Left renal pelvis (tissue), 4 donors: ENCODE measurements around the gene FOXD2. TPM values are rescaled to one million over a fixed set of nuclear protein-coding genes. Genes with fewer than 3 reads are reported as not detected.

Experiments
- DNase-seq, 4 donors: peaks; one replicate each; pipeline ENCODE4 v3.0.0-alpha.2; 2013; ENCODE audit warnings: low read depth in 4 of 4, low spot score in 3 of 4
- polyA plus RNA-seq, 4 donors: library from polyadenylated mRNA; unstranded; fragments of 120-200 nt; gene quantifications; one replicate each; pipeline ENCODE4 v1.2.1, GENCODE V29; 2013; ENCODE audit not compliant: insufficient read length in 4 of 4

Gene FOXD2
- polyA plus RNA-seq, 4 donors = 5.4 to 12.9 (median 7.2) TPM

DNA sequence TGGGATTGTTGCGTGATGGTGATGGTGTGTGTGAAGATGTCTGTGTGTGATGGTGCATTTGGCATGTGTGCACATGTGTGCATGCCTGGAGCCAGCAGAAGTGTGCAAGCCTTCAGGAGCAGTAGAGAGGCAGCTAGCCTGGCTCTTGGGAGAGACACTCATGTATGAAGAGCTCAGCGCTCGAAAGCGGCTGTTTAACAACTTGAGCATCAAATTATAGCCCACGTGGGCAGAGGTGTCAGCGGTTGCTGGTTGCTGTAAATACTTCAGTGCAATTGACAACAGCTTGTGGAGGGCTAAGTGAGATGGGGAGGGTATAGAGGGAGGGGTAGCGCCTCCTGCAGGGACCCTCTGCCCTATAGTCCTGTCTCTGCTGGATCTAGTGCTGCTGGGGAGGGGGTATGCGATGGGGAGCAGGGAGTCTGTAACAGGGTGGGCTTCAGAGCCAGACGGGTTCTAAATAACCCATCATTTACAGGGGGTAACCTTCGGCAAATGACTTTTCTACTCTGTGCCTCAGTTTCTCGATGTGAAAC lies 21.5 kb downstream of the FOXD2 start:
- DNase-seq = no peak

DNA sequence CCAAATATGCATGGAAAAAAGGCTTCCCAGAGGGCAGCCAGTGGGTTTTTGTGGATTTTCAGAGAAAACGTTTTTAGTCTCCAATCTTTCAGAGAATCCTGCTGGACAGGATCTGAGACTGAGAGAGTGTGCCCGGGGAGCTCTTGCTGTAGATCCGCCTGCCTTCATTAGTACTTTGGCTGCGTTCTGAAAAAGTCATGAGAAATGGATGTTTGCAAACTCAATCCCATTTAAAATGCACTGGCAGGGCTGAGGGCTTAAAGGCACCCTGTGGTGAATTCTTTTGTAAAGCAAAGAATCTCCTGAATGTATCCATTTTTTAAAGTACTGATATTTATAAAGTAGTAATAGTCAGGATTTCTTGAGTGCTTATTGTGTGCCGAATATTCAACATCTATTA lies 22.2 kb downstream of the FOXD2 start:
- no peak for DNase-seq

DNA sequence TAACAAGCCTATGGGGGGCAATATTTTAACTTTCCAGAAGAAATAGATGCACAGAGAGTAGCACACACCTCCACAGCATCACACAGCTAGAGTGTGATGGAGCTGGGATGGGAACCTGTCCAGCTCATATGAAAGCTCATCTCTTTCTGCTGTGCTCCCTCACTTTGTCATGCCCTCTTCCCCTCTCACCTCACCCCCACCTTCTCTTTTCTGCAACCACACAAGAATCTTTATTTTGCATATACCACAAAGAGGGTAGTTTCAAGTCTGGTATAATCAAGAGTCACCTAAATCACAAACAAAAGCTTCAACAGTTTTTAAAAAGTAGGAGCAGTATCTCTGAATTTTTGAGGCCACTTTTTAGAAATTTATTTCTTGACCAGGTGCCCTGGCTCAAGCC lies 22.6 kb downstream of the FOXD2 start:
- DNase-seq = no peak

DNA sequence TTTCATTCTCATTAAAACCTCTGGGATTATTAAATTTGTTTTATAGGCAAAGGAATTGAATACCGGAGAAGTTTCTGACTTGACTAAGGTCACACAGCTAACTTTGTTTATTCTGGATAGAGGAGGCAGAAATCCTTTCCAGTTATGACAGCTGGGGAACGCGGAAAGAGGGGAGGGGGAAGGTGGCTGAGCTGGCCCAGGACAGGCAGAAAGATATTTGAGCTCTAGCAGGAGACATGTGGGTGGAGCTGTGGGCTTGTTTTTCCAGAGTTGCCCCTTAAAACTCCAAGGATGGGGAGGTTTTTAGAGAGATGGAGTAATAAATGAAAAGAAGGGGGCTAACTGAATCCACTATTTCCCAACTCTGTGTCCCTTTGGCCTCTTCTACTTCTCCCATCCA lies 27.8 kb downstream of the FOXD2 start:
- no peak for DNase-seq

DNA sequence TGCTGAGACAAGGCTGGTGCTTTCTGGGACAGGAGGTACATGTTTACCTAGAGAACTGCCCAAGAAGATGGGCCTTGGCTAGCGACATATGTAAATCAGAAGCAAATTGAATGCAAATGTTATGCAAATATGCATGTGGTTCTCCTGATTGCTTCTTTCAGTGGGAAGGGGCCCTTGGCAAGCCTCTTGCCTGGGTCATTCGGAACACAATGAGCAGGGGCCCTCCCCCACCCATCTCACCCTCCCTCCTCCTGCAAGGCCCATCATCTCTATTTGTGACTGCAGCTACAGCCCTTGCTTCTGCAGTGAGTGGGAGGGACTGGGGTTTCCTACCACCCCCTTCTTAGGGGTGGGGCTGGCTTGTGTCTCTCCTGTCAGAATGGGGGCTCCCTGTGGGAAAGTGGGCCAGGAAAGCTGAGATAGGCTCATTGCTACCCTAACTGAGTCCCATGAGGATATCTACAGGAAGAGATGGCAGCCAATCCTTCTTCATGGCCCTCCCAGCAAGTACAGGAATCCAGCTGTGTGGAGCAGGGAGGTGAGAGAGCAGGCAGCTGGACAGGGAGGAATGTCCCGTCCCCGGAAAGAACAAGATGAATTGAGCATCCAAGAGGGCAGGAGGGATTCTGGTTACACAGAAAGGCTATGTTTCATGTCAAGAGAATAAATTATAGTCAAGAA lies 31.0 kb downstream of the FOXD2 start:
- no peak for DNase-seq

DNA sequence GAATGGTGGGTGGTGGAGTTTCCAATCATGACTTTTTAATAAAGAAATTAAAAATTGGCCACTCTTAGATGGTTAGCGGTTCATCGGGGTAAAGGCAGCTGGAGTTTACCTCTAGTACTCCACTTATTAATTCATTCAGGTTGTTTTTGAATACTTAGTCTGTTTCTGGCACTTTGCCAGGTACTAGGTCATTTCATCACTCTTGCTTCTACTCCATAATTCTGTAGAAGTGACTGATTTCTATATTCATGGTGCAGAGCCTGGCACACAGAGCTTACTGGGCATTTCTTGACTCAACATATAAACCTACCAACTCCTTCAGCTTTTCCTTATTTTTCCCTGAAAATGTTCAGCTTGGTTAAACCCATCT lies 31.5 kb downstream of the FOXD2 start:
- no peak for DNase-seq

DNA sequence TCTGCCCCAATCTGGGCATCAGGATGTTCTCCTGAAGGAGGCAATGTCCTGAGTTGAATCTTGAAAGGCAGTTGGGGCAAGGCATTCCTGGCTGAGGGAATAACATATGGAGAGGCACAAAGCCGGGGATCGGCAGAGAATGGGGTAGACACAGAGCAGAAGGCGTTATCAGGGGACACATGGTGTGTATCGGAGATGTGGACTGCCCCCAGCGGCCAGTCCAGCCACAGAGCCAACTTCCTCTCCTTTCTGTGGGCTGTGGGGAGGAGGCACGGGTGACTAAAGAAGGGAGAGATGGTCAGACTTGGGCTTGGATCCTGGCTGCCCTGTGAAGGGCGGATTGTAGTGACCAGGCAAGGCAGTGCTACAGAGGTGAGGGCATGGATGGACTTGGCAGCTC lies 32.1 kb downstream of the FOXD2 start:
- no peak for DNase-seq

DNA sequence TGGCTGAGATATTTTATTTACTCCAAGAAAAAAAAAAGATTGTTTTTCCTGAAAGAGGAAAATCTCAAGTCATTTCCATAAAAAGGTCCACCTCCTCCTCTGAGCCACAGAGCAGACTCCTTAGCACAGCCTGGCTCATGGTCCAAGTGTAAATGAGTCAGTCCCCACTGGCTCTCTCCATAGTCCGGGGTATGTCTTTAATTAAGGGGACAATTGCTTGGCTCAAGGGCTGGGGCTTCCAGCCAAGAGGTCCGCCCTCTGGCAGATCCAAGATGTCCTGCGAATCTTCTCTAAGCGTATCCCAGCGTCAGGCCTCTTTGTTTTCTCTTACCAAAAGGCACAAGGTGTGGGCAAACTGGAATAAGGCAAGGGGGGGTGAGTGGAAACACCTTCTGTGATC lies 33.3 kb downstream of the FOXD2 start:
- DNase-seq = no peak

DNA sequence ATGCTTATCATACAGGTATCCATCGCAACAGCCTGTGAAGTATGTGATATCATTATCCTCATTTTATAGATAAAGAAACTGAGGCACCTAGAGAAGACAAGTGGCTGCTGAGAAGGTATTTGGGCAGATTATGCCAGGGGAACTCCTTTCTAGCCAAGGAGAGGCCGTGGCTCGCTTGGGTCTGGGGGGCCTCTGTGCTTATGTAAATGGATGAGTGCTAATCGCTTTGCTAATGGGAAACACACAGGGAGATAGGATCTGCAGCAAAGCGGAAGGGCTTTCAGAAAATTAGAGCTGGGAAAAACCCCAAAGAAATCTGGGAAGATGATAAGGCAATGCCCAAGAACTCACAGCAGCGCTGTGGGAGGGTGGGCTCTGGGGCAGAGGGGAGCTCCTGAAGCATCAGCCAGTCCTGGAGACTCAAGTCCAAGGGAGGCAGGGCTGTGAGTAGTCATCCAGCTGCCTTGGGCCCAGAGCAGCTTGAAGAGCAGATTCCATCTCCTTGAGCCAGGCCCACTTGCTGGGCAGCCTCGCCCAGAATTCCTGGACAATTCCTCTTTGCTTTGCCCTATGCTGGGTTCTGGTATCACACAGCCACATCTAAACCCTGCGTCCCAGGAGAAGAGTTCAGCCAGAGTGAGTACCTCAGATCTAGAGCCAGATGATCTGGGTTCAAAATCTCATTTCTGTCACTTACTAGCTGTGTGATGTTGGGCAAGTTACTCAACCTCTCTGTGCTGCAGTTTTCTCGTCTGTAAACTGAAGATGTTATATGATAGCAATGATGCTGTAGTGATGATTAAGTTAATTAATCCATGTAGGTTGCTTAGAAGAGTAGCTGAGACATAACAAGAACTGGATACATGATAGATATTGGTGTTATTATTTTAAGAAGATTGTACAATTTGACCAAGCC lies 36.7 kb downstream of the FOXD2 start:
- no peak for DNase-seq

DNA sequence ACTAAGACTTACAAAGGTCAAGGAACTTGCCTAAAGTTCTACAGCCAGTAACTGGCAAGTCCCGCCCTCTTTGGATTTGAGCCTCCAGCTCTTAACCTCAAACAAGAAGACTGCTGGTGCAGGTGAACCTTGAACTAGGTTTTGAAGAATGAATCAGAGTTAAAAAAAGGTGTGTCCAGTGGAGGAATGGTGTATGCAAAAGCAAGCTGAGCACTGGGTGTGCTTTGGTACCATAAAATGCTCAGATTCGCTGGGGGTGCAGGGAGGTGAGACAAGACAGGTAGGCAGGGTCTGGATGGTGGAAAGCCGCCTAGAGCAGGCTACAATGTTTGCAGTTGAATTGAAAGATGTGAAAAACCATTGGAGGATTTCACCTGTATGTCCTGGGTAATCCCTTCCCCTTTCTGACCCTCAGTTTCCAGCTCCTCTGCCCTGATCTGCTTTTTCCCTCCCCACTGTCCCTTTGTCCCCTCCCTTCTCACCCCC lies 39.8 kb downstream of the FOXD2 start:
- no peak for DNase-seq

DNA sequence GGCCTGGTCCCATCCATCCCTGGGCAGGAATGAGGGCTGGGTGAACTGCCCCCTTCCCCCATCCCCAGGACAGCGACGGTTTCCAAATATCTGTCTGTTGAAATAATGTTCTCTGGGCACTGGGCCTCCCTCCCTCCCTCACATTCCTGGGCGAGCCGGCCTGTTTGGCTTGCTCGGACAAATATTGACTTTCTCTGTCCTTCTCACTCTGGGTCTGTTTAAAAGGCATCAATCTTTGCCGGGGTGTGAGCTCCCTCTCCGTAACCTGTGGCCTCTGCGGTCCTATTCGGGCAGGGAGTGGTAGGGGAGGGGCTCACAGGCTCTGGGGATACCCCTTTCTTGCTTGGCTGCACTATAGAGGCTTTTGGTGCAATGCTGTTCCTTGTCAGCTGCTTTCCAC lies 40.2 kb downstream of the FOXD2 start:
- peak in 2 of 4 donors; percentile 32 to 35 for DNase-seq

DNA sequence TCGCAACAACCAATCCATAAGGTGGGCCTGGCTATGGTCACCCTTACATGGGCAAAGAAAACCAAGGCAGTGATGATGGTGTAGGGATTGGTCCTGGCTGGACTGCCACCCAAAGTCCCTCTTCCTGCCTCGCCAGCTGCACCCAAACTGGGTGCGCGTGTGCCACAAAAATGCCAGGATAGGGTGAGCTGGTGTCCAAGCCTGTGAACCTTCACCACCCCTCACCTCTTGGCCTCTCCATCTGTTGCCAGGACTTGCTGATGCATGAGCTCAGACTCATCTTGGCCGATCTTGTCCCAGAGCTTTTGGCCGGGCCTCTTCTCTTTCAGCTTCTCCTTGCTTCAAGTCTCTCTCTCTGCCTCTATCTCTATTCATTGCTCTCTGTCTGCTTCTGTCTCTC lies 41.8 kb downstream of the FOXD2 start:
- no peak for DNase-seq

DNA sequence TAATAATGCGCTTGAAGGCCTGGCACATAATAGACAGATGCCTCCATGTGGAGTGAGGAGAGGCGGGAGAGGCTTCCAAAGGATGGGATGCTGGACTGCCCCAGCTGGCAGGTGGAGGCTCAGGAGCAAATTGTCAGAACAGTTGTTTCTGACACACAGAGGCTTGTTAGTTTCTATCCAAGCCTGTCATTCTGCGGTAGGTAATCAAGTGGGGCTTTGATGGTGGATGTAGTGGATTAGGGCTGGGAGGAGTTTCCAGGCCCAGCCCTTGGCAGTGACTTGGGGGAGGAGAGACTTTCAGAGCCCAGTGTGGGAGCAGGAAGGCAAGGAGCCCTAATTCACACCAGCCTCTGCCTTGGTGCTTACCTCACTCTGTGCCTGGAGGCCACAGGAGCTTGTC lies 44.1 kb downstream of the FOXD2 start:
- no peak for DNase-seq

DNA sequence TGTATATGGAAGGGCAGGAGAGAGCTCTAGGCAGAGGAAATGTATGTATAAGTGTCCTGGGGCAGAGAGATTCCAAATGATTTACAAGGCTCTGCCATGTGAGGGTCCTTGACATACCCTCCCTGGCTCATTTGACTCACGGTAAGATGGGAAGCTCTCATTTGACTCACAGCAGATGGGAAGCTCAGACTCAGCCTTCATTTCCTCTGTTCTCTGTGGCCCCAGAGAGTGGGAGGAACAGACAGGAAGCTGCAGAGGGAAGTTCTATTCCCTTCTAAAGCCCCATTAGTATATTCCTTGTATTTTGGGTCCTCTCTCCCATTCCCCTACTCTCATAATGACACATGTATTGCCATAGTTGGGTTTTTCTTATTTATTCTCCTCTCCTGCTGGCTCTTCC lies 44.9 kb downstream of the FOXD2 start:
- DNase-seq = no peak

DNA sequence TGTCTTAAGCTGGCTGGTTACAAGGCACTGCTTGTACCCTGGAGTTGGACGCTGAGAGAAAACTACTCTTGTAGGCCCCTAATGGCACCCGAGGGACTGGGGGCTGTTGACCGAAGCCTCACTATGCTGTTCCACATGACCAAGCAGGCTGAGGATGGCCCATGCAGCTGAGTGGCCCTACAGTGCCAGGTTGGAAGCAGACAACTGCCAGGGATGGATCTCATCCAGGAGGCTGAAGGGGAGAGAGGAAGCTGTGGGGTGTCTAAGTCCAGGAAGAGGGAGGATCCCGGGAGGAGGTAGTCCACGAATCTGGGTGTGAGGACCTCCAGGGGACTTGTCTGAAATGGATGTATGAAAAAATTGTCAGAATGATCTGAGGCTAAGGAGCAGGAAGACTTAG lies 45.8 kb downstream of the FOXD2 start:
- no peak for DNase-seq

DNA sequence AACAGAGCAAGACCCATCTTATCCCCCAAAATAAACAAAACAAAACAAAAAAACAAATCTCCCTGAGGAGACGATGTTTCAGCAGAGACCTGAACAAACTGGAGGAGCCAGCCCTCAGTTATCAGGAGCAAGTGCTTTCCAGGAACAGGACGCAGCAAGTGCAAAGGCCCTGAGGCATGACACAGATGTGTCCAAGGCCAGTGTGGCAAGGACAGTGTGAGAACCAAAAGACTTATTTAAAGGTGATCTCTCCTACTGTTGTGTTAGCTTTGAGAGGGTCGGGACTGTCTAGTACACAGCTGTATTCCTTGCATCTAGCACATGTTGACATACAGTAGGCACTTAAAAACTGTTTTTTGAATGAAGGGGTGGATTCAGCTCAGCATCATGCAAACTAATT lies 48.0 kb downstream of the FOXD2 start:
- DNase-seq = no peak

DNA sequence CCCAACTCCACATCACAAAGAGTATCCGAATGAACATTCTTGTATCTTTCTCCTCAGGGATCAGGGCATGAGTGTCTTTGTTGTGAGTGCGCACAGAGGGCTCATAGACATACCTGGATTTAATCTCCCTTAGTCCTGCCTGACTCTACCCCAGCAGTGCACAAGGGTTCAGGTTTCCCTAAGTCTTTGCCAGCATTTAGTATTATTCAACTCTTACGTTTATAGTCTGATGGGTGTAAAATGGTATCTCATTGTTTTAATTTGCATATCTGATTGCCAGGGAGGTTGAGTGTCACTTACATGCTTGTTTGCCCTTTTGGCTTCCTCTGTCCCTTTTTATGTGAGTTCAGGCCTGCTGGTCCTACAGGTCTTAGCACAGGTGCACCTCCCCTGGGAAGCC lies 49.5 kb downstream of the FOXD2 start:
- DNase-seq = no peak

DNA sequence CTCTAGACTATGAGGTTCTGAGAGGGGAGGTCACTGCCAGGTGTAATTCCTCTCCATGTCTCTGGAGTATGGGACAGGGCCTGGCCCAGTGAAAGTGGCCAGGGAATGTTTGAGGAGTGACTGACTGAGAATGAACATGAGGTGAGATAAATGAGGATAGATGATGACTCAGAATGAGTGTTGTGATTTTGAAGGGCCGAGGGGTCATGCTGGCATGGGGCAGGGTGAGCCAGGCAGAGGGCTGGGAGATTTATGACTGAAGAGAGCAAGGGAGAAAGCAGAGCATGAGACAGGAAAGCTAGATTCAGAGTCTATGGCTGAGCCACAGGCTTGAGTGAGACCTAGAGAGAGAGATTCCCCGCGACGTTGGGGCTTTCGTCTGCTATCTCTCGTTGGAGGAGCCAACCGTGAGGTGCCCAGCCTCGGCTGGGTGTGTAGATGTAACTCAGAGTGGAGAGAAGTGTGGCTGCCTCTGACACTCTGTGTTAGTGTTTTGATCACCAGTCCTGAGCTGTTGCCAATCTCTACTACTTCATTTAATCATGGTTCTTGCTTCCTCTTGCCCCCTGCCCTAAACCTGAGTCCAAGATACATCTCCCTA lies 50.1 kb downstream of the FOXD2 start:
- no peak for DNase-seq
